GM19193 (cell line): ENCODE data around the gene OR2V2.

Source experiments
- POLR2A ChIP-seq: IDR thresholded peaks from 4 replicates; pipeline ENCODE4 v1.6.1; 2011; ENCODE audit not compliant: insufficient read depth, insufficient read length; ENCODE audit errors: extremely low read depth

OR2V2 gene

DNA sequence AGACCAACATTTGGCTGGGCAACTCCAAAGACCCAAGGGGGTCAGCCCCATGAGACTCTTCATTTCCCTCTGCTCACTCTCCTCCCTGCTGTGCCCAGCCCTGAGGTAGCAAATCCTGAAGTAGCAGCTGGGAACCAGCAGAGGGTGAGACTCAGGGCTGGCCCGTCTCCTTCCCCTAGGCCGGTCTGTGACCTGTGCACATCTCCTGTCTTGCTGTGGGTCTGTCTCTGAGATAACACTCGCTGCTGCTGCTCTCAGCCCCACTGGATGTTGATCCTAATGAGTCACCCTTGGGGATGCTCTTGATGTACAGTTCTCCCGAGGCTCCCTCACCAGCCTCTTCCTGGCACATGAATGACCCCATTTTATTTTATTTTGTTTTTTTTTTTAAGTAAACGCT is 9.1 kb upstream of the OR2V2 start:
- no peak for TF ChIP-seq POLR2A

DNA sequence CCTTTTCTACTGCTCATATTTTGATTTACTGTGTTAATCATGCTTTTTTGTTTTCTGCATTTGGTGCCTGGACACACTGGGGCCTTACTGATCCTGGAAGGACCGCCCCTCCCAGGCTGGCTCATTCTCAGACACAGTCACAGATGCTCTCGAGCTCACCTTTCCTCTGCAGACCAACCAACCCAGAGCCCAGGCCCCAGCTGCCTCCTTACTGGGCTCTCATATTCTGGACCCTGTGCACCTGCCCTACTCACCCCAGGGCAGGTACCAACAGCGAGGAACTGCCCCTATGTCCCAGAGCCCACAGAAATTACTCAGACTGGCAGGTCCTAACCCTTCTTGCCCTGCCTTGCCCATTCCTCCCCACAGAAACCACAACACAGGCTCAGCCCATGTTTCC is 6.6 kb upstream of the OR2V2 start:
- no peak for TF ChIP-seq POLR2A

DNA sequence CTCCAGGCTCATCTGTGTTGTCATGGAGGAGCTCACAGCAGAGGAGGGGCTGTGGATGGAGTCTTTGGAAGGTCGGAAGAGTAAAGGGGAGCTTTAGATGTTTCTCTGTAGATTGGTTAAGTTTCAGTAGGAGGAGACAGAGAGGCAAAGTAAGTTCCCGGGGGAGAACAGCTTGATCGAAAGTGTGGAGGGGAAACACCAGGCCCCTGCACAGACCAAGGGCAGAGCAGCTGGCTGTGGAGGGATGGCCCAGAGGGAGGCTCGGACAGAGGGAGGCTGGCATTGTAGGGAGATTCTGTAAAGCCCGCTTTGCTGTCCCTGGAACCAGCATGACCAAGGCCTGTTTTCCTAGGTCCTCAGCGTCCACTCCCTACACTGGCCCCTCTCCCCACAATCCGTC is 5.3 kb upstream of the OR2V2 start:
- no peak for TF ChIP-seq POLR2A

DNA sequence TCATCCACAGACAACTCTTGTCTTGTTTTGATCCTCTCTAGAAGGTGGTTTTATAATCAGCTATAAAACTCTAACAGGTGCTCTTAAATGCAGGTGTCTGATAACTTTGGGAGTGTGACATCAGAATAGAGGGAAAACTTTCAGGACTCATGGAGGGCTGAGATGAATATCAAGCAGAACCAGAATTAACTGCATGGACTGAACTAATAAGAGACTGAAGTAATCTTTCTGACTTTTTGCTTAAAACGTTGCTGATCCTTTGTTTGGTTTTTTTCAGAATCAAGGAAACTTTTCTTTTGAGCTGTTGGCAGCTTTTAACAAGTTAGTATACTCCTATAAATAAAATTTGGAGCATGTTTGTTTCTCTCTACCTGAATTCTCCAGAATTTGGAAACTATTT is 2.3 kb upstream of the OR2V2 start:
- no peak for TF ChIP-seq POLR2A

DNA sequence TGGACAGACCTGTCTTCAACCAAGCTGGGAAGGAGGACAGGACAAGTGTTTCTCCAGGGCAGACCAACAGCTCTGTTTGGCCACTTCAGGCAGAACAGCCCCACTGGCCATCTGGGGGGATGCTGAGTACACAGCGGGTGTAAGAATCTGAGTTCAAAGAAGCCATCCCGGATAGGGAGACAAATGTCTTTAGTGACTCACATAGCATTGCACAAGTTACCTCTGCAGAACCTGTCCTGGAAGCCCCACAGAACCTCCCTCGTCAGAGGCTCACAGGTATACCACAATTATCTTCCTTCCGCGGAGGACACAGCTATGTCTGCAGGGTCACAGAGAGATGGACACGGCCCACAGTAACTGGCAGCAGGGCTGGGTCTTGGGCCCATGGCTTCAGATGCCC is 2.0 kb downstream of the OR2V2 start:
- no peak for TF ChIP-seq POLR2A

DNA sequence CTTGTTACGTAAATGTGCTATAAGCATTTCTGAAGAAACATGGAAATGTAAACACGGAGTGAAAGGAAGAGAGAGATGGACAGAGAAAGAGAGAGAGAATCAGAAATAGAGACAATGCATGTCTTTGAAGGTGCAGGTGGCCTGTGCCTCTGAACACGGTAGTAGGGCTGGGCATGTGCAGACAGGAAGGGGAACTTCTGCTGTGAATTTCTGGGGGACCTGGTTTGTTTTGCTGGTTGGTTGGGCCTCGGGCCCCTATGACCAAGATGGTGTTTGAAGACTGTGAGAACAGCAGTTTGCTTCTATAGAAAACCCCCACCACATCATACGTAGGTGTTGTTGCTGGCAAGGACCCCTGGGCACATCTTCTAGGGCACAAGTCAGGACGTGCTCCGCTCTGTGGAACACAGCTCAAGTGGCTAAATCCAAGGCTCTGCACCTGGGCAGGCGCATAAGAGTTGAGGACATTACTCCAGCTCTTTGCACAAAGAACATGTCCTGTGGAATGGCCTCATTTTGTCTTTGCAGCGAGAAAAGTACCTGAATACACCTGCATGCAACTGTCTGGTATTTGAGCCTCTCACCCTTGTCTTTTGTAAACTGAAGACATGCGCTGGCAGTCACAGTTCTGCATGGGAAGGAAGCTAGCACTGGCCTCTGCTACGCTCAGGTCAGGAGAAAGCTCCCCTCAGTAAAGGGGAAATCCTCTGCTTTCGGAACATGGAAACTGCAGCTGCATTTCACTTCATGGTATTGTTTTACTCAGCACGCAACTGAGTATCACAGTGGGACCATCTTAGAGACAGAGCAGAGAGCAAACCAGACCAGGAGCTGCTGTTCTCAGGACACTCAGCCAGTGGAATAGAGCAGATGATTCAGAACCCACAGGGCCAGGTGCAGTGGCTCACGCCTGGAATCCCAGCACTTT is 2.7 kb downstream of the OR2V2 start:
- TF ChIP-seq POLR2A, result no peak

DNA sequence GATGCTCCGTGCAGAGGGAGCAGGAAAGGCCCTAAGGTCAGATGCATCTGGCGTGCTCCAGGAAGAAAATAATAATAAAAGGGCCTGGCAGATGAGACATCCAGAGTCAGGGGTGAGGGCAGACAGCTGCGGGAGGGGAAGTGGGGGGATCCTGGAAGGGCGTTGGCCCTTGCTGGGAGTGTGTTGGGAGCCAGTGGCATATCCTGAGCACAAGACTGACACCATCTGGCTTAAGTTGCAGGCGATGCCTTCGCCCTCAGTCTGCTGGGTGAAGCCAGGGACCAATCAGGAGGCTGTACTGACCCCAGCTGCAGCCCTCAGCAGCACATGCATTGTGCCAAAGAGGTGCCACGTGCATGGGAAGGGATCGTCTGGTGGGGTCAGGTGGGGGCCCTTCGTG is 3.8 kb downstream of the OR2V2 start:
- TF ChIP-seq POLR2A, result no peak

DNA sequence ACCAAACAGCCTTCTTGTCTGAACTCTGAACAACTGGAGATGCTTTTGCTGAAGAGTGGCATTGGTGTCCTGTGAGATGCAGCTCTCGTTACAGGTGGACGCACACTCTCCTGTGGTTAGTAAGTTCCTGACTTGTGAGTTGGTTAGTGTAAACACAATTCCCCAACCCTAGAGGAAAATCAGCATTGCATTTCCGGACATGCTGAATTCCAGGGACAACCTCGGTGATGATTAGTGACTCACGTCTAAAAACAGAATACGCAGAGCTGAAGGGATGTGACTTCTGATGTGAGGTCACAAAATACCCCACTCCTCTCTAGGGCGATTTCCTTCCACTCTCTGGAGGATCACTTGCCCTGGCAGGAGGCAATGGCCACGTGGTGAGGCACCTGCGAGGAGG is 5.0 kb downstream of the OR2V2 start:
- no peak for TF ChIP-seq POLR2A

DNA sequence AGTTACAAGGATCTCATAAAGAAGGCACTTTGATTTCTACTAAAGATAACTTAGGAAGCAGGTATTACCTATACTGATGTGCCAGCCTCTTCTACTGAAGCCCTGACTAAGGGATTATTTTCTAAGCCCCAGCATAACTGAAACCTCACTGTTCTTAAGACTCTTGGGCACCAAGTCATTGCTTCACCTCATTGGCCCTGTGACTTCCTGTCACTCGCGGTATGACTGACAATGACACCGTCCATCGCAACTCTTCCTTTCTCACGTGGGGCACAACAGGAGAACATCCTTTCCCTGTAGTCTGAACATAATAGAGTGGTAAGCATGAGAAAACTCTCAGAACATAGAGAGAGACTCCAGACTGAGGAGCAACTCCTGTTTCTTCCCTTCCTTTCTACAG is 6.4 kb downstream of the OR2V2 start:
- TF ChIP-seq POLR2A, result no peak

DNA sequence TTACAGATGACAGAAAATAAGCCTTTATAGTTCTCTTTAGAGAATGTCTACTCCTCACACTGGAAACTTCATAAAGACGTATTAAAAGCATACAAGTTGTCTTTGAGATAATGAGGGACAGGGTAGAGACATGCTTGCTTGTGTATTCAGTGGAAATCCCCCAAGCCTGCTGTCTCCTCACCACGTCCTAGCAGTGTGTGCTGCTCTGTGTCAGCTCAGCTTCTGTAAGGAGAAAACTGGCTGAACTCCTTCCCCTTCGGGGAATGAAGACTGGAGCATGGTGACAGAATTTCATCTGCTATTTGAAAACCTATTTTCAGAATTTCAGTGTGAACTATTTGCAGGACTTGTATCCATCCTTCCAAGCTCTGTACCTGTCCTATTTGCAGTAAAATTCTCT is 9.4 kb downstream of the OR2V2 start:
- no peak for TF ChIP-seq POLR2A

DNA sequence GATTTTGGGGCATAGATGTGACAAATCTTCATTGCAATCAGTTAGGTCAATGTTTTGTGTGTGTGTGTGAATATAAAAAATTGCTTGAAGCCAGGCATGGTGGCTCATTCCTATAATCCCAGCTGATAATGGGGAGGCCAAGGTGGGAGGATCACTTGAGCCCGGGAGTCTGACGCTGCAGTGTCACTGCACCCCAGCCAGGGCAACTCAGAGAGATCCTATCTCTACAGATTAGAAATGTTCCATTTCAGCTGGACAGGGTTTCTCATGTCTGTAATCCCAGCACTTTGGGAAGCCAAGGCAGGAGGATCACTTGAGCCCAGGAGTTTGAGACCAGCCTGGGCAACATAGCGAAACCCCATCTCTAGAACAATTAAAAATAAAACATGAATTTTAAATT is 11.5 kb downstream of the OR2V2 start:
- no peak for TF ChIP-seq POLR2A

DNA sequence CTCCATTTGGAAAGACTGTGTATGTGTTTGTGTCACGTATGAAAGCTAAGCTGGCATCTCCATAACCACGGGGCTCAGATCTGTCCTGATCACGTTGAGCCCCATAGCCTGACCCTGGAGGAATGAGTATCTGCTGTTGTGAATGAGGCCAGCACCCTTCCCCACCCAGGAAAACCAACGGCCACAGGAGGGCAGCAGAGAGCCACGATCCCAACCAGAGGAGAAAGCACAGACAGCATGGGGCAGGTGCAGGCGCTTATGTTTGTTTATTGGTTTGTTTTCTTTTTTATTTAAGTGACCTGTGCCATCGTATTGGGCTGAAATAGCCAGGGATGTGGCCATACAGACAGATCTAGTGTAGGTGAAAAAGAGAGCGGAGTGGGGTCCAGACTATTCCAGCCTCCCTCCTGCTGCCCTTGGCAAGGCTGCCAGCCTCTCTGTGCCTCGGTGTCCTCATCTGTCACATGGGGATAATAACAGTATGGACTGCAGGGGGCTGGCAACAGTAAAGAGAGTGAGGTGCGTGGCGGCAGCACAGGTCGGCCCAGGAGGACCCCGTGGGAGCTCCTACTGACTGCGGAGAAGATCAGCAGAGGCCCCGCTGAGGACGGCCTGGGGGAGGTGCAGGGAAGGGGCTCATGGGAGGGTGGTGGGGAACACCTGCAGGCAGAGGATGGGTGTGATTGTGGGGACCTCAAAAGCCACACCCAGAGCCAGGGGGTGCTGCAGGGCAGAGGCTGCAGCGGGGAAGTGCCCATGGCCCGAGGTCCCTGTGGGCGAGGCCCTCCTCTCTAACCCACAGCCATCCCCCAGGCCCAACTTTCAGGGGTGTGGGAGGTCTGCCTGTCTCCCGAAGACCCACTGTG is 12.1 kb downstream of the OR2V2 start:
- no peak for TF ChIP-seq POLR2A

DNA sequence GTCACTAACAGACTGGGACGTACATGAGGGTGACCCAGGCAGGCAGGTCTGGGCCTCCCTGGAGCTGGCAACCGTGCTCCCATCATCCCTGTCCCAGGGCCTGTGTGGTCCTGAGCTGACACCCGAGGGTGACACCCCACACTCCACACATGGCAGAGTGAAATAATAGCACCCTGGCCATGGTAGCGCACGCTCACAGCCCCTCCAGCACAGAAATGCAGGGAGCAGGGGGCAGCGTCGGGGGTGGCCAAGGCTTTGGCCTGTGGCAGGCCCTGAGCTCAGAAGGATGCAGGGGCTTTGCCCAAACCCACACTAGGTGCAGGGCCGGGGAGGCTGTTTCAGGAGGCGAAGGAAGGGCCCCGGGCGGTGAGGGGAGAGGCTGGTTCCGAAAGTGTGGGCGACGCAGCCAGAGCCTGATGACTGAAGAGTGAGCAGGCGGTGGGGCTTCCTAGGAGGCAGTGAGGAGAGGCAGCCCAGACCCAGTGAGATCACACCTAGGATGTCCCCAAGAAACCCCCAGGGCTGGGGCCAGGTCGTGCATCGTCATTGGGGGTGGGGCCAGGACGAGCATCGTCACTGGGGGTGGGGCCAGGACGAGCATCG is 12.9 kb downstream of the OR2V2 start:
- TF ChIP-seq POLR2A, result no peak

DNA sequence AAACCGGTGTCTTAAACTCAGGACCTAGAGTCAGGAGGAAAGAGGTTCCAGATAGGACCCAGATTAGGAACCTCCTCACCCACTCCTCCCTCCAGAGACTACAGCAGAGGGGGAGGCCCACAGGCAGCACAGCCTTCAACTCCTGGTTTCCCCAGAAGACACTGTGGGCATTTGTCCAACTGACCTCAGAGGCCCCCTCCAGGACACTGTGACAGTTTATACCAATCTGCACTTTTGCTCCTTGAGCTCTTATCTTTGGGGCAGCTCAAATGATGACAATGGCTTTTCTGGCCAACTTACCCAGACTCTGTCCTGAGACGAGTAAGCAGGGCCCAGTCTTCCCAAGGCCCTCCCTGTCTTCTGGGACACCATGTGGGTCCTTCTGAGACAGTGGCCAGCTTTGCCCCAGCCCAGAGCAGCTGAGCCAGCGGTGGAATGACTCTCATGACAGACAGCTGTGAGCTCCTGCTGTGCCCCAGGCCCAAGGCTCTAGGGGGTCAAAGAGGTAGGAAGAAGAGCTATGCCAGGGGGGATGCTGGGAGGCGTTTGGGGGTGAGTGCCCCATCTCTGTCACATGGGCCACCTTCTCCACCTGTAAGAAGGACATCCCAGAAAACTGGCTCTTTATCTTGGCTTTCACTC is 14.3 kb downstream of the OR2V2 start:
- no peak for TF ChIP-seq POLR2A
